ENCODE data around the gene SMARCC2. TPM values are rescaled to one million over a fixed set of nuclear protein-coding genes. Genes with fewer than 3 reads are reported as not detected.

SMARCC2 gene
- total RNA-seq, 2 experiments from 2014 or later = 68.3 to 137 TPM

GRCh38 chr12:56220611-56221231 is 31.4 kb upstream of the SMARCC2 start:
- intact Hi-C loops (cut with micrococcal nuclease; ENCODE audit: unreplicated experiment) = loop anchor here (2.0 kb wide), 1 partner anchor 14 kb away; no protein-coding TSS in a partner anchor
- Histone ChIP-seq H3K4me1 (ENCODE audit: insufficient read depth, low read length, poor library complexity, severe bottlenecking) (peaks cover 40% of the 10 kb centered on the region), H3K9me2 (ENCODE audit: insufficient read depth, low read length) (no peaks in the 10 kb centered on the region), H3K9me3 (ENCODE audit: low read length) (no peaks in the 10 kb centered on the region), H3K27ac (ENCODE audit: low read depth, low read length, poor library complexity, severe bottlenecking) (peak overlapping the region; percentile 77), H2AFZ (ENCODE audit: low read length) (peak overlapping the region; percentile 65; the same call in 1 of the 2 replicates), H3K4me3 (ENCODE audit: low read depth, low read length, poor library complexity, severe bottlenecking) (peak overlapping the region; percentile 81), H3K79me2 (ENCODE audit: insufficient read depth, low read depth, low read length) (peaks cover 23% of the 10 kb centered on the region; the same call in 1 of the 2 replicates), H4K20me1 (ENCODE audit: insufficient read depth, low read length) (no peaks in the 10 kb centered on the region), H3K4me2 (ENCODE audit: low read length) (peak overlapping the region; percentile 100), H3K36me3 (ENCODE audit: insufficient read depth, low read length) (peaks cover 9% of the 10 kb centered on the region)
- DNase-seq (ENCODE audit: low spot score) = peak; percentile 71
- CTCF ChIA-PET (ENCODE audit: unreplicated experiment) = interaction anchor here (0.8 to 3.4 kb wide), 4 partner anchors 14 to 244 kb away, joined by 3 to 35 read pairs (median 6); no protein-coding TSS in a partner anchor
- TF ChIP-seq EZH2phosphoT487 (IDR thresholded peaks at IDR 0.05; ENCODE audit: borderline replicate concordance, low read depth, low read length) (no peak), CTCF (conservative IDR thresholded peaks at IDR 0.05; ENCODE audit: low read length) (no peak)
- POLR2A ChIA-PET = interaction anchor here (0.6 to 4.2 kb wide), 16 partner anchors 11 to 301 kb away, joined by 3 to 85 read pairs (median 5); partner anchors contain the start of genes ANKRD52, IL23A, RBMS2 and SMARCC2
- TSS peak; percentile 85 for BruUV-seq (replicated peaks)

- Histone ChIP-seq H3K9me2 (ENCODE audit: insufficient read depth, low read length) (no peaks in the 10 kb centered on the region), H3K79me2 (ENCODE audit: insufficient read depth, low read depth, low read length) (peaks cover 22% of the 10 kb centered on the region; the same call in 1 of the 2 replicates), H3K4me3 (ENCODE audit: low read depth, low read length, poor library complexity, severe bottlenecking) (peak overlapping the region; percentile 81), H3K4me2 (ENCODE audit: low read length) (peak overlapping the region; percentile 100), H3K9me3 (ENCODE audit: low read length) (no peaks in the 10 kb centered on the region), H3K4me1 (ENCODE audit: insufficient read depth, low read length, poor library complexity, severe bottlenecking) (peaks cover 33% of the 10 kb centered on the region), H2AFZ (ENCODE audit: low read length) (no peak overlapping the region), H3K27ac (ENCODE audit: low read depth, low read length, poor library complexity, severe bottlenecking) (peak overlapping the region; percentile 77), H4K20me1 (ENCODE audit: insufficient read depth, low read length) (no peaks in the 10 kb centered on the region), H3K36me3 (ENCODE audit: insufficient read depth, low read length) (peaks cover 17% of the 10 kb centered on the region)
- BruUV-seq (replicated peaks) = no TSS peak
- intact Hi-C loops (cut with micrococcal nuclease; ENCODE audit: unreplicated experiment) = loop anchor here (2.0 kb wide), 1 partner anchor 13 kb away; no protein-coding TSS in a partner anchor
- no peak for DNase-seq (ENCODE audit: low spot score)
- ChIA-PET POLR2A (interaction anchor here (0.8 to 4.2 kb wide), 4 partner anchors 13 to 115 kb away, joined by 3 to 85 read pairs (median 4); no protein-coding TSS in a partner anchor), CTCF (ENCODE audit: unreplicated experiment) (interaction anchor here (0.8 to 3.4 kb wide), 2 partner anchors 14 to 19 kb away, joined by 3 to 35 read pairs; no protein-coding TSS in a partner anchor)
- TF ChIP-seq CTCF (conservative IDR thresholded peaks at IDR 0.05; ENCODE audit: low read length) (no peak), EZH2phosphoT487 (IDR thresholded peaks at IDR 0.05; ENCODE audit: borderline replicate concordance, low read depth, low read length) (no peak)
These were observed 30.6 kb upstream of the SMARCC2 start for GRCh38 chr12:56219840-56220239.
